ENCODE measurements around the gene MBLAC1. TPM values are rescaled to one million over a fixed set of nuclear protein-coding genes. Genes with fewer than 3 reads are reported as not detected.

The MBLAC1 gene
- total and polyA plus RNA-seq, 2 of the 4 experiments (the other 2 are of a cell fraction), result 0.72 to 1.4 TPM

GRCh38 chr7:100159099-100159623 lies 32.4 kb downstream of the MBLAC1 start:
- DNase-seq (no peak), ATAC-seq (ENCODE audit: low read depth) (no peak)
- peak overlapping the region; percentile 46 for H4K91ac ChIP-seq (ENCODE audit: insufficient read depth, low read depth, low read length)
- peak overlapping the region; percentile 71; the same call in 1 of the 2 replicates for H3K18ac ChIP-seq (ENCODE audit: low read depth, low read length)
- peak overlapping the region; percentile 94 for H2AFZ ChIP-seq (replicated peaks; ENCODE audit: low read length, poor library complexity)
- peak overlapping the region; percentile 80 for H3K4me2 ChIP-seq (ENCODE audit: low read depth, low read length)
- peaks cover 2% of the 10 kb centered on the region; the same call in 1 of the 2 replicates for H3K9me1 ChIP-seq (ENCODE audit: insufficient read depth, low read length)
- H3K4ac ChIP-seq (ENCODE audit: low read depth, low read length), result peak overlapping the region; percentile 78
- peak overlapping the region; percentile 80 for H3K27ac ChIP-seq (ENCODE audit: insufficient read depth, low read length)
- H2AK5ac ChIP-seq (ENCODE audit: low read depth, low read length), result peak overlapping the region; percentile 52
- peak overlapping the region; percentile 33; the same call in 1 of the 2 replicates for H3K56ac ChIP-seq (ENCODE audit: extremely low read depth, insufficient read depth, low read length)
- H3K4me3 ChIP-seq (ENCODE audit: insufficient read depth, low read depth, low read length), result peak overlapping the region; percentile 77
- CTCF ChIA-PET, result no interaction called here
- peak overlapping the region; percentile 87 for H2AK9ac ChIP-seq (replicated peaks; ENCODE audit: low read depth, low read length, poor library complexity)
- peak overlapping the region; percentile 66 for H3K14ac ChIP-seq (replicated peaks; ENCODE audit: low read depth, low read length)
- 0 out of 2 replicates have a peak overlapping the region, but pooled peaks have one; percentile 17 for H3K23ac ChIP-seq (ENCODE audit: low read depth, low read length)
- no TSS peak for BruUV-seq (replicated peaks)
- in situ Hi-C loops (cut with MboI; ENCODE audit: low sequenced_read_pairs), result no loop called here
- no peaks in the 10 kb centered on the region for H3K27me3 ChIP-seq (ENCODE audit: control insufficient read depth, insufficient read depth, low read length)
- no peaks in the 10 kb centered on the region for H3K9me3 ChIP-seq (ENCODE audit: control insufficient read depth, insufficient read depth, low read length)
- H4K20me1 ChIP-seq (ENCODE audit: insufficient read depth, low read length), result peaks cover 16% of the 10 kb centered on the region
- H4K5ac ChIP-seq (ENCODE audit: low read depth, low read length), result peak overlapping the region; percentile 80
- H3K9ac ChIP-seq (ENCODE audit: low read depth, low read length), result peak overlapping the region; percentile 73
- H3K4me1 ChIP-seq (ENCODE audit: control insufficient read depth, insufficient read depth, low read length), result peaks cover 6% of the 10 kb centered on the region
- WGBS, 2 experiments (ENCODE audit: extremely low coverage in 2 of 2, insufficient read length in 1 of 2), result no CpG with 5 or more reads among the region's 7 CpGs
- TF ChIP-seq NFE2L2 (IDR thresholded peaks at IDR 0.05; ENCODE audit: low read depth, low read length) (no peak), MXI1 (IDR thresholded peaks at IDR 0.05; ENCODE audit: borderline replicate concordance, low read depth, low read length) (no peak), RCOR1 (IDR thresholded peaks at IDR 0.05; ENCODE audit: insufficient replicate concordance, low read length) (no peak), CEBPB (IDR thresholded peaks at IDR 0.05; ENCODE audit: low read depth, low read length) (no peak), SMC3 (IDR thresholded peaks at IDR 0.05; ENCODE audit: low read depth, low read length) (no peak), ELK1 (IDR thresholded peaks at IDR 0.05; ENCODE audit: borderline replicate concordance, low read depth, low read length) (no peak), FOS (IDR thresholded peaks at IDR 0.05; ENCODE audit: low read depth, low read length) (no peak), RAD21 (IDR thresholded peaks at IDR 0.05; ENCODE audit: low read length) (no peak), CTCF (conservative IDR thresholded peaks at IDR 0.05; ENCODE audit: low read depth, low read length) (no peak), USF2 (IDR thresholded peaks at IDR 0.05; ENCODE audit: low read depth, low read length) (no peak), BHLHE40 (IDR thresholded peaks at IDR 0.05; ENCODE audit: low read depth, low read length) (no peak), MAFK (IDR thresholded peaks at IDR 0.05; ENCODE audit: low read depth, low read length) (no peak), POLR2A (IDR thresholded peaks at IDR 0.05; ENCODE audit: low read depth, low read length) (no peak), CHD1 (IDR thresholded peaks at IDR 0.05; ENCODE audit: low read depth, low read length) (no peak), RFX5 (IDR thresholded peaks at IDR 0.05; ENCODE audit: low read depth, low read length) (no peak), MAZ (IDR thresholded peaks at IDR 0.05; ENCODE audit: borderline replicate concordance, low read depth, low read length) (no peak)
- H3K36me3 ChIP-seq (ENCODE audit: control insufficient read depth, insufficient read depth, low read length), result peaks cover 28% of the 10 kb centered on the region
- H2BK120ac ChIP-seq (ENCODE audit: low read depth, low read length), result peak overlapping the region; percentile 47
- H4K8ac ChIP-seq (ENCODE audit: low read depth in 2 of 2, low read length in 2 of 2), result peak overlapping the region; percentile 94 to 99
- H2BK20ac ChIP-seq (ENCODE audit: low read depth, low read length), result no peak overlapping the region
- dilution Hi-C loops (cut with HindIII; ENCODE audit: low sequenced_read_pairs, unreplicated experiment), result no loop called here
- H2BK5ac ChIP-seq (ENCODE audit: low read depth, low read length, poor library complexity, severe bottlenecking), result peak overlapping the region; percentile 63
- H2BK15ac ChIP-seq (ENCODE audit: low read depth, low read length), result no peak overlapping the region
- intact Hi-C loops (cut with micrococcal nuclease), result no loop called here
- POLR2A ChIA-PET (ENCODE audit: unreplicated experiment), result interaction anchor here (0.6 kb wide), 1 partner anchor 12 kb away, joined by 4 read pairs; no protein-coding TSS in a partner anchor
- H3K79me1 ChIP-seq (ENCODE audit: low read depth in 1 of 2, low read length in 2 of 2), result peaks cover 12 to 40% of the 10 kb centered on the region in 2 experiments
